H1 (cell line): ENCODE data around the gene PER2. TPM values are rescaled to one million over a fixed set of nuclear protein-coding genes. Genes with fewer than 3 reads are reported as not detected.
A peak's percentile ranks its signal among the peaks of the same experiment; 100 is the strongest.

Experiments used
- ATF2 ChIP-seq: IDR thresholded peaks from 2 replicates; pipeline ENCODE4 v1.6.1; 2012; ENCODE audit warnings: low read length, inconsistent platforms
- CBX5 ChIP-seq: fragments of 300-800, 300-1000 bp; sonication (generic); IDR thresholded peaks from 2 replicates; pipeline ENCODE4 v1.7.1; 2016; ENCODE audit warnings: antibody characterized with exemption, low read length, low read depth
- CTCF ChIP-seq, 3 experiments: IDR thresholded peaks; 1 replicate in 2 of 3; 2 replicates in 1 of 3; pipeline versions ENCODE4 v1.5.1 to v1.6.1; 2011; ENCODE audit warnings: low read length in 3 of 3, mild to moderate bottlenecking in 3 of 3, inconsistent platforms in 2 of 3, low read depth in 1 of 3, moderate library complexity in 1 of 3; ENCODE audit not compliant: insufficient read depth in 1 of 3; ENCODE audit errors: control extremely low read depth in 1 of 3
- E2F6 ChIP-seq: IDR thresholded peaks from 2 replicates; pipeline ENCODE4 v1.6.1; 2012; ENCODE audit warnings: inconsistent platforms
- EZH2 ChIP-seq: fragments of 200-600 bp; sonication (generic); IDR thresholded peaks from 2 replicates; pipeline ENCODE4 v1.7.1; 2012; ENCODE audit warnings: low read depth, mild to moderate bottlenecking, moderate library complexity, low read length, inconsistent platforms; ENCODE audit not compliant: severe bottlenecking
- GABPA ChIP-seq: IDR thresholded peaks from 2 replicates; pipeline ENCODE4 v1.6.1; 2011; ENCODE audit warnings: mild to moderate bottlenecking, low read length, moderate library complexity, borderline replicate concordance; ENCODE audit not compliant: insufficient read depth
- HDAC6 ChIP-seq: IDR thresholded peaks from one replicate; pipeline ENCODE4 v1.7.1; 2012; ENCODE audit warnings: low read depth, mild to moderate bottlenecking, inconsistent platforms, low read length, moderate library complexity
- JUN ChIP-seq: IDR thresholded peaks from 2 replicates; pipeline ENCODE4 v1.6.1; 2011; ENCODE audit warnings: low read depth, mild to moderate bottlenecking, improper control_type of control experiment, low read length
- KDM1A ChIP-seq: fragments of 200-600, 300-600 bp; sonication (generic); IDR thresholded peaks from 2 replicates; pipeline ENCODE4 v1.7.1; 2016; ENCODE audit warnings: mild to moderate bottlenecking, low read length, borderline replicate concordance
- MAX ChIP-seq: IDR thresholded peaks from 2 replicates; pipeline ENCODE4 v1.6.1; 2012; ENCODE audit warnings: inconsistent platforms
- PHF8 ChIP-seq: fragments of 200-600 bp; sonication (generic); conservative IDR thresholded peaks from 2 replicates; pipeline ENCODE4 v1.7.1; 2012; ENCODE audit warnings: low read depth, mild to moderate bottlenecking, inconsistent platforms, low read length, moderate library complexity
- POLR2AphosphoS5 ChIP-seq: IDR thresholded peaks from 2 replicates; pipeline ENCODE4 v1.6.1; 2011; ENCODE audit warnings: low read depth, low read length
- POU5F1 ChIP-seq: IDR thresholded peaks from 2 replicates; pipeline ENCODE4 v1.6.1; 2011; ENCODE audit warnings: low read depth, mild to moderate bottlenecking, low read length, moderate library complexity
- RFX5 ChIP-seq: IDR thresholded peaks from 2 replicates; pipeline ENCODE4 v1.6.1; 2011; ENCODE audit warnings: low read depth, low read length, improper control_type of control experiment, borderline replicate concordance
- RXRA ChIP-seq: IDR thresholded peaks from 2 replicates; pipeline ENCODE4 v1.6.1; 2011; ENCODE audit warnings: low read depth, mild to moderate bottlenecking, low read length, moderate library complexity; ENCODE audit not compliant: insufficient read depth
- SUZ12 ChIP-seq: fragments of 200-600 bp; sonication (generic); IDR thresholded peaks from 2 replicates; pipeline ENCODE4 v1.6.1; 2012; ENCODE audit warnings: mild to moderate bottlenecking, inconsistent platforms, low read length, moderate library complexity, mixed read lengths
- TCF12 ChIP-seq: IDR thresholded peaks from 2 replicates; pipeline ENCODE4 v1.6.1; 2011; ENCODE audit warnings: low read depth, mild to moderate bottlenecking, low read length
- TEAD4 ChIP-seq: IDR thresholded peaks from 2 replicates; pipeline ENCODE4 v1.6.1; 2012; ENCODE audit warnings: low read depth, low read length, inconsistent platforms, mixed read lengths
- polyA plus RNA-seq, 7 experiments: library from polyadenylated mRNA; depleted of rRNA in 3 of 7; stranded (reverse) in 5 of 7; unstranded in 2 of 7; fragments of >200 nt in 5 of 7; fragments of 200-250 nt in 2 of 7; gene quantifications; 1 replicate in 5 of 7; 2 replicates in 1 of 7; 4 replicates in 1 of 7; pipeline versions ENCODE4 v1.2.1 to v1.2.3, GENCODE V29; 2011 to 2013; ENCODE audit warnings: missing spikeins in 2 of 7, mixed read lengths in 2 of 7
- total RNA-seq: library from RNA; stranded (reverse); fragmentation: NEBNext Ultra II Directional; extraction: Animal tissue kit (Norgen Biotek cat#: 25700); gene quantifications from 2 replicates; pipeline ENCODE4 v1.2.1, GENCODE V29; 2021

The PER2 gene
- total and polyA plus RNA-seq, 2 of the 8 experiments (the other 6 are each of a cell fraction or from before 2014, with no cell fraction given) = 0.91 to 5.5 TPM

GRCh38 chr2:238288650-238289573 lies 502 bp upstream of the PER2 start (continued):
- TF ChIP-seq ATF2 = no peak
- no peak for TF ChIP-seq HDAC6
- peak in 2 of 3 experiments; percentile 35 to 37; a peak in 2 of 4 replicates for TF ChIP-seq CTCF (IDR thresholded peaks at IDR 0.05; ENCODE audit: control extremely low read depth in 1 of 3, insufficient read depth in 1 of 3, low read depth in 1 of 3, low read length in 3 of 3)
- TF ChIP-seq MAX = peak; percentile 99
- TF ChIP-seq CBX5 = no peak
- TF ChIP-seq RXRA = no peak
- no peak for TF ChIP-seq SUZ12
- no peak for TF ChIP-seq RFX5
- no peak for TF ChIP-seq TCF12
- TF ChIP-seq GABPA = no peak; the same call in 1 of the 2 replicates
- TF ChIP-seq POLR2AphosphoS5 = no peak
- no peak for TF ChIP-seq JUN
- no peak for TF ChIP-seq POU5F1
- TF ChIP-seq TEAD4 = no peak
- TF ChIP-seq PHF8 = 0 out of 2 replicates have a peak, but pooled peaks have one; percentile 41
- TF ChIP-seq E2F6 = peak; percentile 67
- TF ChIP-seq EZH2 = no peak
- no peak for TF ChIP-seq KDM1A
